Colon (tissue), 2 donors: ENCODE data around the gene DAB1.

Experiments
- FAIRE-seq: peaks from 2 replicates; lab custom pipeline; 2012; peaks lifted over from hg19 to GRCh38; lab: Jason Lieb, UNC
- donor health status: control.
- donor health status: control.

Gene DAB1

DNA sequence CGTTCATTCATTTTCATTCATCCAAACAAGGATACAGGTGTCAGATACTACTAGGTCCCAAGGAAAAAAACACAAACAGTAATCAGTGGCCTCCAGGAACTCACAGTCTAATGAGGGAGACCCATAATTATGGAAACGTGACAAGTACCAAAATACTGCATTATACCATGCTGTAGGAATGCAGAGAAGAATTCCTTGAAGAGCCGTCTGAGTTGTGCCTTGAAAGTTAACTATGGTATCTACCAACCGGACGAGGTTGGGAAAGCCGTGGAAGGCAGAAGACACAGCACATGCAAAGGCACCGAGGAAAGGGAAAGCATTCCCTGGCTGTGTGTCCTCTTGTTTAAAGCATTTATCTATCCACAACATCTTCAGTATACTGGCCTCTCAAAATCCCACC, 206.0 kb downstream of the DAB1 start:
- no peak for FAIRE-seq

DNA sequence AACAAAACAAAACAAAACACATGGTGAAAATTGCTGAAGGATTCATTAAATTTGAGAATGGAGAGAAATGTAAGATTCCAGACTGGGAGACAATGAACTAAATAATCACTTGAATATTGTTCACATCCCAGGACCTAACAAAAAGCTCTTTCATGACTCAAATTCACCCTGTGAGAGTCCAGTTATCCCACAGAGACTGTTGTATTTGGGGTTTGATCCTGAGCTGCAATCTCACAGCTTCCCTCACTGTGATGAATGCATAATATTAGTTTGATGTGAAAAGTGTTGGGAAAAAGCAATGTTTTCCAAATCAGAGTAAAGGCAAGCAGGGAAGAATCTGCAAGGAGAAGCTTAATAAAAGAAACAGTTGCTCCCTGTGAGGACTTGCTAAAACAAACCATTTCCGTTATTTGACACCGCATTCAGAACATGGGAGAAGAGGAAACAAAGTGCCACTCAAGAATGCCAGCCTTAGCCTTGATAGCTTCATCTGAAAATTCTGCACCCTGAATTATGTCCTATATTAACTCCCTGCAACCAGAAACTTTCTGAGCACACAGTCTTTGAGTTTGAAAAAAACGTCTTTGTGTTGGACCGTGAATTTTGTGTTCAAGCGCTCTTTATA, 208.8 kb downstream of the DAB1 start:
- FAIRE-seq: no peak

DNA sequence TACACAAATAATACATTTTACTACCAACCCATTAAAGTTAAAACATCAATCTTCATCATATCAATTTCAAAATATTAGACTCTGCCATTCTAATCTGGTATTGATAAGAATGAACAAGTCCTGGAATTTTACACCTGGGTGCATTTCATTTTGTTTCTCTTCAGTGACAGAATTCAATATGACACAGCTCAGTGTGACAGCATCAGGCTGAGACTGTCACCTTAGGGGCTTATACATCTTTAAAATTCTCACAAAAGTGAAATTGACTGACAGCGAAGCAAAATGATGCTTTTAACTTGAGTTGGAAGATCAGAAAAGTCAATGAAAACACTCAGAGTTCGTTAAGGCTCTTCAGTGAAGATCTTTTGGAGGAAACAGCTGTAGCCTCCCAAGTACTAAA, 213.0 kb downstream of the DAB1 start:
- no peak for FAIRE-seq

DNA sequence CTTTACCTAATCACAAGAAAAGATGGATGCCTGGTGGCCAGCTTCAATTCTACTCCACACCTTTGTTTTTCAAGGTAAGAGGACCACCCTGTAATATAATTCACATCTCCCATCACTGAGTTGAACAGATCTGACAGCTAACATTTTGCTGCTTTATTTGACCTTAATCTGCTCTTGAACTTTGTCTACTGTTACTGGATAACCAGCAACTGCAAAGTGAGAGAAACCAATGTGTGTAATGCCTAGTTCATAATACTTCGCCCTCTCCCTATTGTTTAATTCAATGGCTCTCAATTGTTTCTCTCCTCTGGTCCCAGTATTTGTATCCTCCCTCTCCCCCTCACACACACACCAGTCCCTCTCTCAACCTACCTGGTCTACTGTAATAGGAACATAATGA, 214.4 kb downstream of the DAB1 start:
- no peak for FAIRE-seq

DNA sequence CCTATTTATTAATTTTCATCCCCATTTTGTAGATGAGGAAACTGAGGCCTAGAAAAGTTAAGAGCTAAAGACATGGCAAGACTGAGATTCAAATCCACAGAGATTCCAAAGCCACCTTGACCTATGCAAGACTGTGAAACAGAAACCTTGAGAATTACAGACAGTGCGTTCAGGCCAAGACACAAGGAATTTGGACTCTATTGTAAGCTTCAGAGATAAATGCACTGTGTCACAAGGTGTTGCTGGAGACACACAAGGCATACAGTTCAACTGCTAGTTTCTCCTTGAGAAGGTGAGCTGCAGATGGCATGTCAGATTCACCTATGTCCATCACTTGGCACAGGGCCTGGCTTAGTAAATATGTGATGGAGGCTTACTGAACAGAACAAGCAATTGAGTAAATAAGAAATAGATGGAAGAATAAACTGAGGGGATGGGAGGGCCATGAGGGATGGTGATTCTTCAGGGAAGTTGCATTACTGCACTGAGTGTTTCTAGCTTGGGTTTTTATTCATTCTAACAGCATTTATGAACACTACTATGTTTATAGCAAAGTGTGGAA, 215.0 kb downstream of the DAB1 start:
- no peak for FAIRE-seq

DNA sequence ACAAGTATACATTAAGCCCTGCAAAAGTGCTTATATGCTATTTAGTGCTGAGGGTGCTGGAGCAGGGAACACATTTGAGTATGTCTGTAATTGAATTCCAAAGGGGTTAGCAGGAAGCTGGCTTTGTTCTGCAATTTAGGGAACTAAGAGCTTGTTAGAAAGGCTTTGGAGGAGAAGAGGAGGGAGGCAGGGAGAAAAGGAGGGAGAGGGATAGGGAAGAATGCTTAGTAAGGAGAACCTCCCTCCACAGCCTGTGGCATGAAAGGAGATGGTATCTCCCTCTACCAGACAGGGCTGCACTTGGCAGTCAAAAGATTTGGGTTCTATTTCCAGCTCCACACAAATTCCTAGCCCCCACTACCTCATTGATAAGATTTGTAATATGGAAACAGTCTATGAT, 217.8 kb downstream of the DAB1 start:
- FAIRE-seq: no peak

DNA sequence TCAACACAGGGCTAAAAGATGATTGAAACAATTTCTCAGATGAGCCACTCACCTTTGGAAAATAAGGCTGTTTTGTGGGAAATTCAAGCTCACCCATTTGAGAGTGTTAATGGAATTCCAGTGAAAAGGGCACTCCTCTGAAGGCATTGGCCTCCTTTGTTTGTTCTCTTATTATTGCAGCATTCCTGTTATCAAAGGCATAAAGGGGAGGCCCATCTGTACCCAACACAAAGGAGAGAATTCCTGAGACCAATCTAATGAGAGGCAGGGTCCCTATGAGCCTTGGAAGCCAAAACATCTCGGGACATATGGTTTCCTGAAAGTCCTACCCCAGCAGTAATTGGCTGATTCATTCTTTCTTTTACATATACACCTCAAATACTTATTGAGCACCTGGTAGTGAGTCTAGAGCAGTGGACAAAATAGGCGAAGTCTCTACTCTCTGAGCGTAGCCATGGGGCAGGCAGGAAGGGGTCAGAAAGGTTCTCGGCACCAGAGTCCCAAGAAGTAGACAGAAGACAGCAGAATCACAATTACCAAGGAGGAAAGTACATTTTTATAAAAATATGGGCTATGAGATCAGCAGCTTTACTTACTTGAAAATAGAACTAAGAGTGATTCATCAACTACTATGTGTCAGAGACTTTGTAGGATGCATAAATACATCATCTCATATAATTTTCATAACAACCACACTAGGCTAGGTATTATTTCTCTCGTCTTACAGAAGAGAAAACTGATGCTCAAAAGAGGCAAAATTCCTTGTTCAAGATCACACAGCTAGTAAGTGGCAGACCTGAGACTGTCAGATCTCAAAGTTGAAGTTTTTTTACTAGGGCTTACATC, 218.7 kb downstream of the DAB1 start:
- no peak for FAIRE-seq

DNA sequence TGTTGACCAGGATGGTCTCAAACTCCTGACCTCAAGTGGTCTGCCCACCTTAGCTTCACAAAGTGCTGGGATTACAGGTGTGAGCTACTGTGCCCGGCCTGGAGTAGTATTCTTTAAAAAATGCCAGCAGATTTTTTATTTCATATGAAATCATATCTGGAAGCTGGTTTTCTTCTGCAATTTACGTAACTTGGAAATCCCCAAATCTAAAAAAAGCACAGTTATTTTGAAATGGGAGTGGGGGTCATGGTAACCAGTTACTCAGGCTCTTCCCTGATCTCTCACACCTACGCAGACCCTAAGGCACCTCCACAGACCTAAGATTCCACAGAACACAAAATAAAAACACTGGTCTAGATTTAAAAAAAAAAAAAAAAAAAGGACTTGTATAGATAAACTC, 219.8 kb downstream of the DAB1 start:
- FAIRE-seq: no peak

DNA sequence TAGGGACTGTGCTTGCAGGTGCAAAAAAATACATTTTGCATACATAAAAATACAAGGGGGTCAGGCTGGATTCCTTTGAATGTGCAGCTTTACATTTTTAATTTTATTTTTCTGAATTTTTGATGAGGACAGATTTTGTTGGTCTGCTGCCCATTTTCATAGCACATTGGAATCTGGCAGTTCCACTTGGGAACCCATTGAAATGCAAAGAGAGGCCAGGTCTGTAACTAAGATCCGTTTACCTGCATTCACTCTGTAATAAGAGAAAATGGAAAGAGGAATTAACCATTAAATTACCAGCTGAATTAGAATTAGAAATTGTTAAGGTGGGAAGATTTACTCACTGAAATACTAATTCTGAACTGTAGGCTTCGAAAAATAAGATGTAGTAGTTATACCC, 221.6 kb downstream of the DAB1 start:
- FAIRE-seq: no peak

DNA sequence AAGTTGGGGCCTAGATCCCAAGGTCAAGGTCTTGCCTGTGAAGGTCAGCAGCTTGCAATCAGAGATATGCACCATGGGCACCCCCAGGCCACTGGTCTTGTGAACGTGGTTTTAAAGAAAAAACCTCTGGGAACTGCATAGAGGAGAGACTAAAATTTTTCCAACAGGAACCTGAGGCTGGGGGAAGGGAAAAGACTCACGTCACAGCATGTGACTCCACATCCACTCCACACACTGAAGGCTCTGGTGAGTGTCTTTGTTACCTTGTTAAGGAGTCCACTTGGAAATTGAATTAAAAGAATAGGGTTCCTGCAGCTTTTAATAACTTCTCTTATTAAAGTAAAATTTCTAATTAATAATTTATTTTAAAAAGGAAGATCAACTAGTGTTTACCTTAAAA, 224.9 kb downstream of the DAB1 start:
- FAIRE-seq: no peak

DNA sequence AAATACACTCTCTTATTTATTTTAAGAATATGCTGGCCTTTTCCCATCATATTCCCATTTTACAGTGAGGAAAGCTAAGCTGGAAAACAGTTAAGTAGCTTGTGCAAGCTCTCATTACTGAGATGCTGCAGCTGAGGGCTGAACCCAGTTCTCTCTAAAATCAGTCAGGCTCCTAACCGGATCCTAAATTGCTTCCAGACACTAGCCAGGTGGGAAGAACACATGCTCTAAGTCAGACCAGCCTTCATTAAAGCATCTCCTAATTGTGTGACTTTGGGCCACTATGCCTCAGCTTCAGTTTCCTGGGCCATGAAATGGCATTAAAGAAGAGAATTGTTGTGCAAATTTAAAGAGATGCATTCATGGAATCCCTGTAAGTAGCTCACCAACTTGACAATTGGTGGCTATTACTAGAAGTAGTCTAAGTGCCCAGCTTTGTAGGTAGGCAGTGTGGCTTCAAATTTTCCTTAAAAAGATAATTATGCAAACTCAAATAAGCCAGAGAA, 228.4 kb downstream of the DAB1 start:
- FAIRE-seq: no peak

DNA sequence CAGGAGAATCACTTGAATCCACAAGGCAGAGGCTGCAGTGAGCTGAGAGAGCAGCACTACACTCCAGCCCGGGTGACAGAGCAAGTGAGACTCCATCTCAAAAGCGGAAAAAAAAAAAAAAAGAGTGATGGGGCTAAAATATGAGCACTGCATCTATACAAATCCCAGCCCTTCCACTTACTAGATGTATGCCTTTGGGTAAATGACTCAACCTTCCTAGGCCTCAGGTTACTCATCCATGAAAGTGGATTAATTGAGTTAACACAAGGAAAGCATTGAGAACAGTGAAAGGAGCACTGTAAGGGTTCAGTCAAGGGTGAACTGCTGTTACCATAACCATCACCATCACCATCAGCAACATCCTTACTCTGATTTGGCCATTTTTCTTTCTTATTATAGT, 231.6 kb downstream of the DAB1 start:
- no peak for FAIRE-seq

DNA sequence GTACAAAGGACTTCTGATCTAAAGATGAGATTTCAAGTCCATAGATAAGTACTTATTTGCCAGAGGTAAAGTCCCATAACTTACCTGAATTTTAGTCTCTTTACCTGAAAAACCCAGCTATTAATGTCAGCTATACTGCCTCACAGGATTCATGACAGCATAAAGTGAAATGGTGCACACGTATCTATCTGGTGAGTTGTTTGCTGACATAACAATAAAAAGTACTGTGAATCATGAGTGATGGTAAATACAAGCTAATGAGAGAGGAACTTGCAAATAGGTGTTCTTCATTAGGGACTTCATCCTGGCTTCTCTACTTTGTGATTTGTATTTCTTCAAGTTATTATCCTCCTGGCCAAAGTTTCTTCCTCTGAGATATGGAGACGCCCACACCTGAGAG, 233.0 kb downstream of the DAB1 start:
- FAIRE-seq: no peak

DNA sequence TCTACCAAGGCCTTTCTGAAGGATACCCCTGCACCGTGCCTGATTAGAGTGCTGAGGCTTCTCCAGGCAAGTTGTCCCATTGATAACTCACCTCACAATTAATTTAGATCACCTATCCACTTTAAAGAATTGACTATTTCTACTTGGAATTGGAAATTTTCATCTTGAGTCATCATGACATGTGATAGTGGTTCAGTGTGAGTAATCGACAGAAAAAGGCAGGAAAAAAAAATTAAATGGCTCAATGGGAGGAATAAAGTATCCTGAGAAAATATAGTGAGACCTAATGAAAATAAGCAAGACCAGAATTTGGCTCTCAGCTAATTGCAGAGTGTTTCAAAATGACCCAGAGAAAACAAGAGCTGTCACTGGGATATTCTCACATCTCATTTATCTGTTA, 235.7 kb downstream of the DAB1 start:
- FAIRE-seq: no peak

DNA sequence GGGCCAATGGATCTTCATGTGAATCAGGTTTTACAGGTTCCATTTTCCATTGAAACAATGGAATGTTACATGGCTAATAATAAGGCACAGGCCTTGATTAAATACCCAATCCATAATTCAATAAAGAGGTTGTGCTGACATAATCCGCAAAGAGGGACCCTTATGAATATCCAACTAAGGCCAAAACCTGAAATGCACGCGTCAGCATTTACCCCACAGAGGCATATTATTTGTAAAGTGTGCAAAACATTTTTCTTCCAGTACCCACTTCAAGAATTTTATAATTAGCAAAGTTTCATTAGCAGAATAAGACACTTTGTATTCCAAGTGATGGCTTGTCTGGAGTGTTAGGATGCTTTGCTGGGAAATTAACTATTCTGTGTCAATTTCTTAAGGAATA, 237.4 kb downstream of the DAB1 start:
- no peak for FAIRE-seq

DNA sequence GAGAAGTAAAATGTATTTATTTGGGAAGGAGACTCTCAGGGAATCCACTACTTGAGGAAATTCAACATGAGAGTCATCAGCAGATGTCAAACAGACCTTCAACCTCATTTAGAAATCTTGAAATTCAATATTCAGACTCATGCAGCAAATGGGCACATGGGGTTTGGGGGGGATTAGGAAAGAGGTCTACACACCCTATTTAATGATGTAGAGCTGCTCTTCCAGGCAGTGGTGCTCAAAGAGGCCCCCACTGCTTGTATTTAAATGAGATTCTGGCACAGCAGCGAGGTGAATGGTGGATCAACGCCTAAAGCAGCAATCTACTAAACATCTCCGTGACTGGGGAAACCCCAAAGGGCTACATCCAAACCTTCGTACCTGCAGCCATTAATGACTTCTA, 244.9 kb downstream of the DAB1 start:
- no peak for FAIRE-seq

DNA sequence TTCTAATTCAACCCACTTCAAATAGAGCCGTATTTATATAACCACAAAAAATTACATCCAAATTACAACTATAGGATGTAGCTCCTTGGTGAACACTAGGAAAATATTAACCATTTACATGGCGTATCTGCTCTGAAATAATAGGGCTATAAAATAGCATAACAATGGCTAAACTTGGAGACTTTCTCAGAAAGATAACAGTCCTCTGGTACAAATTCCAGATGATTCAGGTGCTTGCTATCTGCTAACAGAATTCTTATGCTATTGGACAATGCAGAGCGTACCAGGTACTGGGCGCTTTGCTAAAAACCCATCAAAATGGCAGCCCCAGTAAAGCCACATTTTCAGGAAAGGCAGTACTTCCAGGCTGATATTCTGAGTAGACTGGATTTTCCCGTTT, 248.4 kb downstream of the DAB1 start:
- no peak for FAIRE-seq

DNA sequence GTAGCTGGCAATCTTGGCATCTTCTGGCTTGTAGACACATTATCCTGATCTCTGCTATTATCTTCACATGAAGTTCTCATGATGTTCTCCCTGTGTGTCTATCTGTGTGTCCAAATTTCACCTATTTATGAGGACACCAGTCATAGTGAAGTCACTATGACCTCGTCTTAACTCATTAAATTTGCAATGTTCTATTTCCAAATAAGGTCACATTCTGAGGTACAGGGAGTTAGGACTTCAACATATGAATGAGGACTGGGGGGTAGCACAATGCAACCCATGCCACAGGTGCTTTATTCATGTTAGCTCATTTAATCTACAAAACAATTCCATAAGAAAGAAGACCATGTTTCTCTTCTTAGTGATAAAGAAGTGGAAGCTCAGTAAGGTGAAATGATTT, 251.8 kb downstream of the DAB1 start:
- FAIRE-seq: no peak

DNA sequence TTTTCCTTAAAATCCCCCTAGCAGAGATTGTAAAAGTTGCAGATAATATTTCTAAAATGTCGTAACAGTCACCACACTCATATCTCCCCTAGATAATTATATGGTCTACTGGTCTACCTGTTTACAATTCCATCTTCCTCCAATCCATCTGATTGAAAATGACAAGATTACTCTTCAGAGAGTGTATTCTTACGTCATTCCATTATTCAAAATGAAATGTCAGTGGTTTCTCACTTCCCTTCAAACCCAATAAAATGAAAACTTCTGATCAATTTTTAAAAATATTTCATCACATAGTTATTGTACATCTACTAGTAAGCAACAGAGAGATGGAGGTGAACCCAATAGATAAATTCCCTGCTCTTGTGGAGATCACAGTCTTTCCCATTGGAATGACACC, 255.9 kb downstream of the DAB1 start:
- FAIRE-seq: no peak

DNA sequence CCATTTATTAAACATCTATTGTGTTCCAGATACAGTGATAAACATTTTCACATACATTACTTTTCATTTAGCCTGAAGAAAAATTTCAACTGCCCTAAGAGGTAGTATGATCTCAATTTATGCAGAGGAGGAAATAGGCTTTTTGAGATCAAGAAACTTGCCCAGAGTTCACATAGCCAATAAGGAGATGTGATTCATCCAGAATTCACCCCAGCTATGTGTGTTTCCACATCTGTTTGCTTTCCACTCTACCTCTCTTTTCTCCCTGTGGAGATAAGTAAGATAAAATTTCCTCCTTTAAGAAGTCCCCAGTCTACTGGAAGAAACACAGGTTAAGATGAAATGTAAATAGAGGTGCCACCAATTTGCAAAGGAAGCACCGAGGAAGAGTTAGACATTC, 258.3 kb downstream of the DAB1 start:
- FAIRE-seq: no peak

DNA sequence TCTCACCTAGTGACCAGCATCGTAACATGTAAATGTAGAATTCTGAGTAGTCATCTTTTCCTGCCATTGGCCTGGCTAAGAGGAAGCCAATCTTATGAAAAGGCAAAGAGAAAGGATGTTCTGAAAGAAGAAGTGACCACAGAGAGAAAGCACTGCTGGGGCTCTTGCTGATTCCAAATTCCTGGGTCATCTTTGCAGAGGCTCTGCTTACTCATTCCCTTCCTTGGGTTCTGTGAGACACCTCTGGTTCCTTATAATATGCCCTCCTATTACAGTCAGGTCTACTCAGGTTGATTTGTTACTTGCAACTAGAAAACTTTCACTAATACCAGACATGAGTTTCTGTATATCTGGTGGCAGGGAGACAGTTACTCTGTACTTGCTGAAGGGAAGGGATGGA, 259.3 kb downstream of the DAB1 start:
- FAIRE-seq: no peak

DNA sequence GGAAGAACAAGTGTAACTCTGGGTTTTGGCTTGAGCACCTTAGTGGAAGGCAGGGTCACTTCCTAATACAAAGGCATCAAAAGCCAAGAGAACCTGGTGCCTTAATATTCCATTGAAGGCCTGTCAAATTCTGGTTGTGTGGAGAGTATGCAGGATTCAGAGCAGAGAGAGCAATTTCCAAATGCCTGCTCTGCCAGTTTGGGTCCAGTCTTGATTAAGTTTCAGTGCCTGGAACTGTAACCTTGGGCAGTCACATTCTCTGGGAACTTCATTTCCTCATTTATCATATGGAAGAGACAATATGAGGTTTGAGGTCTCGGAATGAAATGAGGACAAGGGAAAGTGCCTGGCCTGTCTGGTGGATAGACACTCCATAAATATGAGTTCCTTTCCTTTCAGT, 260.1 kb downstream of the DAB1 start:
- no peak for FAIRE-seq

DNA sequence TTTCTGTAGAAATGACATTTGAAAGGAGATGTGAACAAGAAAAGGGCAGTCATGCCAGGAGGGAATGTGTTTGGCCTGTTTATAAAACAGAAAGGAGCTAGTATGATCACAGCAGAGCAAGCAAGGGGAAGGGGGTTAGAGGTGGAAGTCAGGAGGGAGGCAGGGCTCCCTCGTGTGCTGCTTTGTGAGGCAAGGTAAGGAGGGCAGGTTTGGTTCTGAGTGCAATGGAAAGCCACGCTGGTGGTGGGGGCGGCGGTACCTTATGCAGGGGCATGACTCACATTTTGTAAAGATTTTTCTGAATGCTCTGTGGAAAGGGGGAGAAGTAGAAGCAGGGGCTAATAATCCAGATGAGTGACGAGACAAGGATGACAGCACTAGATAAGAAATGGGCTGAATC, 260.5 kb downstream of the DAB1 start:
- no peak for FAIRE-seq
